IPS-NIHi11 (cell line): ENCODE data around the gene PKHD1.

Experiments
- DNase-seq: peaks from one replicate; pipeline ENCODE4 v3.0.0; 2012; ENCODE audit warnings: mixed read lengths, low spot score

The PKHD1 gene

DNA sequence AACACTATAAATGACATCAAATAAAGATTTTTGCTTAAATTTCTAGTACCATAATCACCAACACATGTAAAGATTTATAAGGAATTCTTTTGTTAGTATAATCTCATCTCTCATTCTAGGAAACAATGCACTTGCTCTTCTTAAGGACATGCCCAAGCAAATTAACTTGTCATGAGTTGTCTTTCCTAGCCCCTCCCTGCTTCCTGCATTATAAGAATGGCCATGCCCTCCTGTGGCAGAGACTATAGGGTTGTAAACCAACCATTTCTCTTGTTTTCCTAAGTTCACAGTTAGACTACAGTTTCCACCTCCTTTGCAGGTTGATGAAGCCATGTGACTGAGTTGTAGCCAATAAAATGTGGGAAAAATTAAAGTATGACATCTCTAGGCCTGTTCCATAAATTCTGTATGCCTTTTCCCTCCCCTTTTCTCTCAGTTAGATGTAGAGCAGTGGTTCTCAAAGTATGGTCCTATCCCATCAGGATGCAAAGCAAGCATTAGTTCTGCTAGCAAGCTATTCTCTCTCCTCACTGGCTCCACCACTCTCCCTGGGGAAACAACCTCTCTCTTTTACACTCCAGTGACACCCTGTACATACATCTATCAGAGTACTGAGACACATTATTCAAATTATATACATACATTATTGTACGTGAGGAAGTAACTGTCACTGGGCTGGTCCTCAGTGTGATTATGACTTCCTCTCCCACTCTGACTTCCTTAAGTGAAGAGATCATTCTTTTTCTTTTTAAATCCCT, 295.0 kb downstream of the PKHD1 start:
- DNase-seq = no peak

DNA sequence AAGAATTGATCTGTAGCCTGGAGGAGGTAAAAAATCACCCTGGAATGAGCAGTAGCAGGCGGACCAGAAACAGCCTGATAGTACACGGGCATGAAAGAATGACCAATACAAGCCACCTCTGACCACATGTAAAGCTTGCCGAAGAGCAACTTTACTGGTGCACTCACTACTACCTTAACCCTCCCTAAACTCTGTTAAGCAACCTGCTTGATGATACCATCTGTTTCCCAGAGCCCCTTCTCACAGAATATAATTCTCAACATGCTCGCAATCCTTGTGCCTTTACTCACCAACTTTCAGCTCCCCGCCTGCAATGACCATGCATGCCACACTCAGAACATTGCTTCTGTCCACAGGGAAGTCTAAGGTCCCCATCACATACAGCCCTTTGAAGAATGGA, 296.5 kb downstream of the PKHD1 start:
- DNase-seq = no peak

DNA sequence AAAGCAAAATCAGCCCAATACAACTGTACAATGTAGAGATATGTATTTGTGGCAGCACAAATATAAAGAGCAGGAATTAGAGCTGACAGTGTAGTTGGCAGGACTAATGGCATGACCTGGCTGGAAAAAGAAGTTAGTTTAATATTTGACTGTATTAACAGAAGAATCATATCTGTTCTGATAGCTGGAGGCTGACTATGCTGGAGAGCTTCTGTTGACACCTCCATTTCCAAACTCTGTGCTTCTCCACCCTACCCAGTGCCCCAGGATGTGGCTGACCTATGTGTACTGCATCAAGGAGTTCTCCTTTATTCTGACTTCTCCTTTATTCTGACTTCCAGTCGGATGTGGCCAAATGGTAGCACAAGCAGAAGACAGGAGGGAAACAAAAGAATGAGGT, 299.3 kb downstream of the PKHD1 start:
- no peak for DNase-seq

DNA sequence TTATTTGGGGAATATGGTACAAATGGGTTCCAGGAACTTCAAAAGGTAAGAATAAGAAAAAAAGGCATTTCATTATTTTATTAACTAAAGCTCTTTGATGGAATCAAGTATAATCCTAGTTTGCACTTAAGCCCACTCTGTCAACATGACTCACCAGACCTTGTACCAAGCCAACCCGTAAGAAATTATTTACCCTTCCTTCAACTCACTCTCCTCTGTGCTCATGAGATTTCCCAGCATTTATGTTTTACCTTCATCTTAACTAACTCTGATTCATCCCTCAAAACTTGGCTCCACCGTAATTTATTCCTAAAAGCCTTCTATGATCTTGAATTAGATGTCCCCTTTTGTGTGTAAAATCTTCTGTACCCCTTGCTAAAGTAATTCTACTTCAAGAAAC, 308.7 kb downstream of the PKHD1 start:
- DNase-seq = no peak

DNA sequence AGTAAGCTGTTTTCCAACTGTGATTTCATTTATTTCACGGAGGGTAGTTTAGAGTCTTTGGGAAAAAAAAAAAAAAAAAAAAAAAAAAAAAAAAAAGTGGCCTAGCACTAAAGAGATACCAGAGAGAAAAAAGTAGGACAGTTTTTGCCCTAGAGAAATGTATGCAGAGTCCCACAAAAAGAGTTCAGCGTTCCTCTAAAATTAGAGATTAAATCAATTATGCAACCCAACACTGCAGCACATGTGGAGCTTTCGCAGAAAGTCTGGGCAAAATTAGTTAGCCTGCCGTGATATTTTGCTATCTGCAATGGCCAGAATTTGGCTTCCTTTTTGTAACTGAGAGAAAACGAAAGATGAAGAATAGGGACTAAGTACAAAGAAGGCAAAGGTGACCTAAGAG, 309.8 kb downstream of the PKHD1 start:
- no peak for DNase-seq

DNA sequence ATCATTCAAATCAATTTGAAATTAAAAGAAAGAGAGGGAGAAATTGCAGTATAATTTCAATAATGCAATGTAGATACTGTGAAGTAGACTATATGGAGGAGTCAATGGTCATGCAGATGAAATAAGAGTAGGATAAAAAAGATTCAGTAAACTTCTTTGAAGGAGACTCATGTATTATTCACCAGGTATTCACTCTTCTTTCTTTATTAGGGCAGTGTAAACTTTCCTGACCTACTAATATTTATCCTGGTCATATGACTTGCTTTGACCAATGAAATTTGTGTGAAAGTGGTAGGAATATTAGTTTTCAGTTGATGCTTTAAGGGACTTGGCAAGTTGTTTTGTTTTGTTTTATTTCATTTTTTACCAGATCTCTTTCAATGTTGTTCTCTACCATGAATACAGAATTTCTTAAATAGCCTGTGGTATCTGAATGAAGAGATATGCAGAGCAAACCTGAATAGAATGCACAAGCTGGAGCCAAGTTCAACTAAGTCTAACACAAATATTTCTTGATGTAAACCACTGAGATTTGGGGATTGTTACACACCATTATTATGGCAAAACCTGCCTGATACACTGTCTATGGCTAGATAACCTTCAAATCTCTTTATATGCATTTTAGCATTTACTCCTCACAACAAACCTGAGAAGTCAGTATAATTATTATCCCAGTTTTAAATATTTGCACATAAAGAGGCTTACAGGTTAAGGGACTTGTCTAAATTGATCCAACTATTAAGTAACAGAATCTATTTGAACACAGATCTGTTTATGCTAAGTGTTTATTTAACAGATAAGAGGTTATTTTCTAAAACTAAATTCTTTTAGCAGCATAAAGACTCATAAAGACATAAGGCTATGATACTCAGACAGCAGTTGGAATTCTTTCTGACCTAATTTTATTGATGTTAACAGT, 311.2 kb downstream of the PKHD1 start:
- DNase-seq = no peak

DNA sequence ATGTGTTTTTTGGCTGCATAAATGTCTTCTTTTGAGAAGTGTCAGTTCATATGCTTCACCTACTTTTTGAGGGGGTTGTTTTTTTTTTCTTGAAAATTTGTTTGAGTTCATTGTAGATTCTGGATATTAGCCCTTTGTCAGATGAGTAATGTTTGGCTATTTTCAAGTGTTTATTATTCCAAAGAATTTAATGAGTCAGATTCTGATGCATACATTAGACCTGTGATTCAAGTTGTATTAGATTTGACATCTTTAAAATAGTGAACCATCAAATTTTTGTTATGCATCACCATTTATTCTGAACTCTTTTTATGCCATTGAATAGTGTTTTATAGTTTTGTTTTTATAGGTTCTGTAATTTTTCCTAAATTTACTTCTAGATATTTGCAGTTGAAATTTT, 319.3 kb downstream of the PKHD1 start:
- no peak for DNase-seq

DNA sequence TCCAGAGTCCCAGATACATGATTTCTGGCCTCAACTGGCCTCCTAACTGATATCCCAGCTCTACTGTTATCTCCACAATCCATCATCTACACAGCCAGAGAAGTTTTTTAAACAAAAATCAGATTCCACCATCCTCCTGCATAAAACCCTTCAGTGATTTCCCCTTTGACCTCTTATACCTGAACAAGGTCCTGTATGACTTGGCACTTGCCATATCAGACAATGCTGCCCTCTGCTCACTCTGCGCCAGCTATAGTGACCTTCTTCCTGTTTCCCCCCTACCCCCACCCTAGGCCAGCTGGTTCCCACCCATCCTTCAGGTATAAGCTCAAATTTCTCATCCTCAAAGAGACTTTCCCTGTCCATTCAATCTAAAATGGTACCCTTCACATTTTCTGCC, 322.2 kb downstream of the PKHD1 start:
- DNase-seq = no peak

DNA sequence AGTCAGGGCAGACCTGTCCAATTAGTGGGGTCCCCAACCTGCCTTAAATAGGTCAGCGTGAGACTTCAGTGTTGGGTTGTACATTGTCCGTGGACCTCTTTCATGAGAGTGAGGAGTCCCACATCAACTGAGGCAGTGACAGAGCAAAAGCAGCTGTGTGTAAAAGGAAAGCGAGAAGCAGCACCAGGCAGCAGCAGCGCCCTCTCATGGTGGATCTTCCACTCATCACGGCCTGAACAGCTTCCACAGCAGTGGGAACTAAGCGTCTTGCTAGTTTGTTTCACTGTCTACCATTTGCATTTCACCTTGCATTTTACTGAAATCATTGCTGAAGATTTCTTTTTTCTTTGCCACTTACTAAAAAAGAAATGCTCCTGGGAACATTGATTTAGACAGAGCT, 333.8 kb downstream of the PKHD1 start:
- DNase-seq = peak; percentile 54

DNA sequence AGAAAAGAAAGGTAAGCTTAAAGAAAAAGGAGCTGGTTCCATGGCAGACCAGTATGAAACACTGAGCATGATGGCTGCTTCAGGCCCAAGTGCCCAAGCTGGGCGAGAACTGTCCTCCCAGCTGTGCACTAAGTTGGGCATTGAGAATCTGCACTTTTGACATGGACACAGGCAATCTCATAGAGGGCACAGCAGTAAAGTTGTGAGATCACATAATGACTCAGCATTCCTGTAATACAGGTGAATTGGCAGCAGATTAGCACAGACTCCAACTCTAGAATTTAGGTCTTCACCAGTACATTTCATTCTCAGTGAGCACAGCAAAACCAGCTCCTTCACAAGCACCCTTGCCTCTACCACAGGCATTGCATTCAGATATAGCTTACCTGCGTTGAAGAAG, 343.4 kb downstream of the PKHD1 start:
- DNase-seq = no peak

DNA sequence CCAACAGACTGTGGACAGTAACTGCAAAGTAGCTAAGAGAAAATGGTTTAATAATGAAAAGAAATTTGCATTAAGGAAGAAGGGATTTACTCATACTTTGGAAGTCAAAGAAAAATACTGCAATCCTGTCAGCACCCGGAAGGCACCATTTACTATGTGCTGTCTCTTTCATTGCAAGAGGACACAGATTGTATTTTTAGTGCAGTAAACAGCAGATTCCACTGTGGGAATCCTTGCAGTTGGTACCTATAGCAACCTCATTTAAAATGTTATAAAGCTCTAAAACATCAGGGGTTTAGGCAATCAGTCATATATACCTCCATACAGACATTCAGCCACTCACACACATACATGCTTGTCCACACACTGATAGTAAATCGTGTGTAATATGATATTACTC, 346.8 kb downstream of the PKHD1 start:
- DNase-seq = no peak

DNA sequence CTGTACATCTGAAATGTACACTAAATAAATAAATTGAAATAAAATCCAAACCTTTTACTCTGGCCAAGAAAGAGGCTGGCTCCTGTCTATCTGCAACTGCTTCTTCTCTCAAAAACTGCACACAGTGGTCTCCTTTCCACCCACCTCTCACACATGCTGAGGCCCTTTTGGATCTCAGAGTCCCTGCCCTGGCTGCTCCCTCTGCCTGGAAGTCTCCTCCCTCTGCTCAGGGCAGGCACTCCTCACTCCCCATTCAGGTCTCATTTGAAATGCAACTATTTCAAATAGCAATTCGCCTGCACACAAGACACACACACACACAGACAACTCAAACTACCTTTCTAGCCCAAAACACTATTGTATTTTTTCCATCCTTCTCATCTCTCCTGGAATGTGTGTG, 348.8 kb downstream of the PKHD1 start:
- DNase-seq = peak; percentile 15

DNA sequence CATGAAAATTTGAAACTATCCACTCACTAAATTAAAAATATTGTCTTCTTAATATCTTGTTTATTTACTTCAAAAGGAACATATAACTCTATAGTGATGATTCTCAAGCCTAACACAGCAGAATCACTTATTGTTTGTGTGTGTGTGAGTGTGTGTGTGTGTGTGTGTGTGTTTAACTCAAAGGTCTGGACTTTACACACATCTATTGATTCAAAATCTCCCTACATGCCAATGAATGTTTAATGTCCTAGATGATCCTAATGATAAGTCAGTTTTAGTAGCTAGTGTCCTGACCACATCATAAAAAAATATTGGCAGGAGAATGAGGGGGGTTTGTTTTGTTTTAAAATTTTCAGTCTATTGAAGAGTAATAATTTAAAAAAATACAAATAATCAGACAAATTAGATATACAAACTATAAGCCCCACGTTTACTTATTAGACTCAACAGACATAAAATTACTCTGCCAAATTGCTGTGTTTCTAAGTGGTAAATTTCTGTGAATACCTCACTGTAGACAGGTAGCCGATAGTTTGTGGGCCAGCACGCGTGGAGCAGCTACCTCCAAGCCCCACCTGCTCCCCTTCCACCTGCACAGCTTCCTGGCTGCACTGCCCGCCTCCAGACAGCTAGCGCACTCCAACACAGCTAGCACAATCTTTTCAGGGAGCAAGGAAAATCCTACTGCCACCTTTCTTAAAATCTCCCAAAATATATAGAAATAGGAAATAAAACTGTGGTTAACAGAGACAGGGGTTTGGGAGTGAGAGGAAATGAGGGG, 349.6 kb downstream of the PKHD1 start:
- no peak for DNase-seq

DNA sequence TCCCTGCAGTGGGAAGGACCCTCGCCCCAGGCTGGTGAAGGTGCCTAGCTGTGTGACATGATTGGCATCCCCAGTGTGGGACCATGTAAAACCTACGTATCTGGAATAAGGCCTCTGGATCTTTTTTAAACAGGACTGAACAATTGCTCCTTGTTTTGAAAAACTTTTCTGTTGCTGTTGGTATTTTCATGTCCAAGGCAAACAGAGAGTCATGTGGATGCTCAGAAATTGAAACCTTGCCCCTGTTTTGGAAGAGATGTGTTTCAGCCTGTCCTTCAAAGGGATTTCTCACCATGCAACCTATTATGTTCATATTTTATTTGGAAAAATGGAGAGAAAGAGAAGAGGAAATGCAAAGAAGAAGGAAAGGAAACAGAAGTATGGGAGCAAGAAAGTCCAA, 362.3 kb downstream of the PKHD1 start:
- no peak for DNase-seq

DNA sequence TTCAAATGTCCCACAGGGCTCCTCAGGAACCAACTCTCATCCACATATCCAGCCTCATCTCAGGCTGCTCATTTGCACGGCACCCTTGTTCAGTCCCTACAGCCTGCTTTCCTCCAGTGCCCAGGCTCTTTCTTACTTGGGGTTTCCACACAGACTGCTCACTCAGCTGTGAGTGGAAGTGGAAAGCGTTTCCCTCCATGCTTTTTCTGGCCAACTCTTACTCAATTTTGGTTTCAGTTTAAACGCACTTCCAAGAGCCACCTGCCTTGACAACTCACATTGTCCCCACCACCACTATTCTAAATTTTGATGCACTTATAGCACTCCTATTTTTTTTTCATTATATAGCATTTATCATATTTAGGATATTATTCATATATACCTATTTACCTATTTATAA, 367.1 kb downstream of the PKHD1 start:
- no peak for DNase-seq

DNA sequence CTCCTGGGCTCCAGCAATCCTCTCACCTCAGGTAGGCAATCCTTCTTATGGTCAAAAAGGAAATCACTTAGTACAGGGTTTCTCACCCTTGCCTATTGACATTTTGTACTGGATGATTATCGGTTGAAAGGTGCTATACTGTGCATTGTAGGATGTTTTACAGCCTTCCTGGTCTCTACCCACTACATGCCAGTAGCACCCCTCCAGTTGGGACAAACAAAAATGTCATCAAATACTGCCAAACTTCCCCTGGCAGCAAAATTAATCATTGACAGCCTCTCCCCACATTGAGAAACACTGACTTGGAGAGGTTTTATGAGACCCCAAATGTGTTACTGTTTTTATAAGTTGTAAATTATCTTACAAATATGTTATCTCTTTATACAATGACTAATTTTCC, 368.1 kb downstream of the PKHD1 start:
- no peak for DNase-seq

DNA sequence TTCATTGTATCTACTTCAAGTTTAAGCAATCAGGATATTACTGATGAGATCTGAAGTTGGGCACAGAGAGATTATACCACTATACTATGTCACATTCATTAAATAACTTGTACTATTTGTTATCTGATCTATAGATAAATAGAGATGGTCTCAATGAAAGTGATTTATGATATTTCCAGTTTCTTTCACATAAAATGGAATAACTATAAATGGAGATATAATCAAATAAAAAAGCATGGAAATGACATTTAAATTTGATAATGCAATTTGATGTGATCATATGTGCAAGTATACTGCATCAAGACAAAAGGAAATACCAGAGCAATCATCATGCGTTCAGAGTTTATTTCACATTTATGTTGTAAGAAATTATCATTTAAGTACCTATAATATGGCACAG, 368.9 kb downstream of the PKHD1 start:
- no peak for DNase-seq

DNA sequence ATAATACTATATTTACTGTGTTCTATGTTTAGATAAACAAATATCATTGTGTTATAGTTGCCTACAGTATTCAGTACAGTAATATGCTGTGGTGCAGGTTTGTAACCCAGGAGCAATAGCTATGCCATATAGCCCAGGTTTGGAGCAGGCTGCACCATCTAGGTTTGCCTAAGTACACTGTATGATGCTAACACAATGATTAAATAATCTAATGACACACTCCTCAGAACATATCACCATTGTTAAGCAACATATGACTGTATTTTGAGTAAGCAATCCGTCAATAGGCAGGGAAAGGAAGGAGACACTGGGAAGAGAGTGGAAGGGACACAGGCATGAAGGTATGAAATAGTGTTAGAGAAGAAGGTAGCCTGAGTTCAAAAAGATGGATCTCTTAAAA, 369.9 kb downstream of the PKHD1 start:
- no peak for DNase-seq

DNA sequence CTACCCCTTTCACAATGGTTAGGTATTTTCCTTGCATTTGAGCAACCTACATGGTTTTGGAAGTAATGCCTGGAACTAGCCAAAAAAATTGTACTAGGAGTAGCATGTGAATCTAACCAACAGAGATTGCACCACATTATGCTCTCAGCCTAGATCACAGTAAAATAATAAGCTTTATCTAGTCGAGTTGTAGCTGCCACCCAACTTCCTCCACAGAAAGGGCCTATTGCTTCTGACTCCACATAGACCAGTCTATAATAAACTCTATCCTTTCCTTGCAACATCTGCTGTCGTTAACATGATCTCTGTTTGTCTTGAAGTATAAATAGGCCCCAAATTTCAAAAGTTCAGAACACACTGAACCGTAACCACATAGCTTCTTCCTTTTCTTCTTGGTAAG, 375.5 kb downstream of the PKHD1 start:
- DNase-seq = no peak

DNA sequence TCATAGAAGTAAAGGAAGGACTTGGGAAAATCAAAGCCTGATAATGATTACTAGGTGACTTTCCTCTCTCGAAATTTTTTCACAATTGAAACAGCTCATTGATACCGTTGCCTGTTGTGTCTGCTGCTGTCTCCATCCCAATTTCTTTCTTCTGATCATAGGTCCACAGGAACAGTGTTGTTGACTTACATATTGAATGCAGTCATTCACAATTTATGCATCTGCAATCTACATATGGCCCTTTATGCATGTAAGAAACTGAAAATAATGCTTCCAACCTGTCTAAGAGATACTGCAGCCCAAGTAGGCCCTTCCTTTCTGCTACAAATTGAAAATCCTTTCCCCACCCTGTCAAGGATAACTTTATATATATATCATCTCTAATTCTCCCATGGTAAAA, 381.3 kb downstream of the PKHD1 start:
- no peak for DNase-seq

DNA sequence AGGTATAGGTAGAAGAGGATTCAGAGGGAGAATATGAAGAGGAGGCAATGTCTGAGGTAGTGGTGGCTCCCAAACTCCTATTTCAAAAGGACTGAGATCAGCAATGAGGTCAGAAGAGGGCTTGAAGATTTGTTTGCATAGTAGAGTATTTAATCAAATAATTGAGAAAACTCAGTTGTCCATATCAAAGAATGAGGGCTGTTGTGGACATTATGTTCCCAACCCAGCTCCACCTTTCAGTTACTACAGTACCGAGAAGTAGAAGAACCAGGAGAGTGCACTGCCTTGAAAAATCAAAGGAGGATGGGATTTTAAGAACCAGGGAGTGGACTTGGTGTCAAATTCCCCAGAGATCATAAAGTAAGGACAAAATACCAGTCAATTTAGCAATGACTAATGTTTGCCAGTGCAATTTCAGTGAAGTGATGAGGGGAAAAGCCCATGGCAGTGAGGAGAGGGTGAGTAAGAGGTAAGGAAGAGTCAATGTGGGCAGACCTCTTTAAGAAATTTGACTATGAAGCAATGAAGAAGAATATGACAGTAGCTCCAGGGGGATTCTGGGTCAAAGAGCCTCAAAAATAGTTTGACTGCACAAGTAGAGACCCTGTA, 382.4 kb downstream of the PKHD1 start:
- no peak for DNase-seq

DNA sequence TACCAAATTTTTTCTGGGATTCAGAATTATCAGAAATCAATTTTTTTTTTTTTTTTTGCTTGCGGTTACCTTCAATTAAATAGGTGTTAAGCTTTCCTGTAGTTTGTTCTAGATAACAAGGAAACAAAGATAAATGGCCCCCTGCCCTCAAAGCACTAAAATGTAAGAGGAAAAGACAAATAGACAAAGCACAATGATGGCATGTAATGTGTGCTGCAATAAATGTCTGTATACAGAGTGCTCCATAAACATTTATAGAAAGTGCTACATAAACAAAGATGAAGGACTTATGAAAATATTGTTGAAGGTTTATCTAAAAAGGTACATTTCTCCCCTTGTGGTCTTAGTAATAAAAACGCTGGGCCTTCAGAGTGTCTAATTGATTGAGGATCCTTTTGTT, 384.6 kb downstream of the PKHD1 start:
- no peak for DNase-seq
